Hematopoietic multipotent progenitor cell treated with erythropoietin and hydrocortisone succinate and interleukin-3 and kit ligand, for 15 days (in vitro differentiated cells): ENCODE results near the gene OR4A15.

Source experiments
- DNase-seq: peaks from one replicate; pipeline ENCODE4 v3.0.0-alpha.2; 2015; ENCODE audit warnings: low spot score

OR4A15 gene

DNA sequence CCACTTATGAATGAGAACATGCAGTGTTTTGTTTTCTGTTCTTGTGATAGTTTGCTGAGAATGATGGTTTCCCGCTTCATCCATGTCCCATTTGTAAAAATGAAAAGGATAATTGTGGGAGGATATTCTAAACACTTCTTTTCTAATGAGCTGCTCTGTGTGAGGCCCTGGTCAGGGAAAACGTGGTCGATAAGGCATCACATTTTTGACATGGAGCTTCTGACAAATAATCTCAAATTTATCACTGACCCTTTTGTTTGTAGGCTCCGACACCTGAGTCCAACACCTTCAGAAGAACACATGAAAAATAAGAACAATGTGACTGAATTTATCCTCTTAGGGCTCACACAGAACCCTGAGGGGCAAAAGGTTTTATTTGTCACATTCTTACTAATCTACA is at the start of gene OR4A15:
Gene OR4A15, plus strand, starts transcription at position 301 of the 400 bp plus-strand sequence. Its CDS starts 0 bp downstream, at position 301.
- DNase-seq = no peak

DNA sequence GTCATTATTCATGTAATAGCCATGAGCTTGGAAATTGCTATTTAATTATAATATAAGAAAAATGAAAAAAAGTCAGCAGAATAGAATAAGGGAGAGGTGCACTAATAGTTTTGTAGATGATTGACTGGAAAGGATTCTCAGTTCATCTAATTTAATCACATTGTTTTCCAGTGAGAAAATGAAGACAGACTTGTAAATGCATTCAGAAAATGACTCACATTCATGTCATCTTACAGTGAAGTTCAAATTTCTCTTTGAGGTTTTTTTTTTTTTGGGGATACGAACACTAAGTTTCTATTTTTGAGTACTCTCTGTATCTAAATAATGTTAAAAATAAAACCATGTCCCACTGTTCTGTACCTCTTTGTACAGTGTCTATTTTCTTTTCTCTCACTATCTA is 43.3 kb upstream of the OR4A15 start:
- no peak for DNase-seq

DNA sequence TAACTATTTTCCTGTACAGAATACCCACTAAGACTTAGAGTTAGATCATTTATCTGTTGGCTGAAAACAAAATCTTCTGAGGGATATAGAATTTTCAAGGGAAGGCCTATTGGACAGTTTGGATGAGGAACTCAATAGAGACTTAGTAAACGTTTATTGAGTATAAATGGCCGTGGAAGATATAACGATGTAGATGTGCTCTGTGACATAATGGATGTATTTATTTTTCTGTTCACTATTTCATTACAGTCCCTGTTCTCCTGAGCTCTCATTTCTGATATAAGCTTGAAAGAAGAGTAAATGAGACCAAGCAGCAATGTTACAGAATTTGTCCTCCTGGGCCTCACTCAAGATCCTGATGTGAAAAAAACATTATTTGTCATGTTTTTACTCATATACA is 24.9 kb upstream of the OR4A15 start, which contains the start of gene OR4A16:
Gene OR4A16, plus strand, starts transcription at position 301 of the 400 bp plus-strand sequence. Its CDS starts 0 bp downstream, at position 301.
- no peak for DNase-seq

DNA sequence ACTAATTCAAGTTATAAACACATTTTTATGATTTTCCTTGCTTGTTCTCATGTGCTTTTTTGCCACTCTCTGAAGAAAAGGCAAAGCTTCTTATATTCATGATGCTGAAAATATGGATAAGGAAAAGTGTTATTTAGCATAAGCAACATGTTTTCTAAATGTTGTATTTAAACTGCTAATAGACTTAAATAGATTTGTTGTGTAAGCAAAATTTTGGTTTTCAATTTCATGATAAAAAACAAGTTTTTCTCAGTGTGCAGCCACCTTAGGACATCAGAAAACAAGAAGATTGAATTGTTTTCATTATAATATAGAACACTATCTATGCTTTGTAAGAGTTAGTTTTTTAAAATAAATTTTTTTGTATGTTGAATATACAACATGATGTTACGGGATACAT is 22.5 kb upstream of the OR4A15 start:
- DNase-seq = no peak

DNA sequence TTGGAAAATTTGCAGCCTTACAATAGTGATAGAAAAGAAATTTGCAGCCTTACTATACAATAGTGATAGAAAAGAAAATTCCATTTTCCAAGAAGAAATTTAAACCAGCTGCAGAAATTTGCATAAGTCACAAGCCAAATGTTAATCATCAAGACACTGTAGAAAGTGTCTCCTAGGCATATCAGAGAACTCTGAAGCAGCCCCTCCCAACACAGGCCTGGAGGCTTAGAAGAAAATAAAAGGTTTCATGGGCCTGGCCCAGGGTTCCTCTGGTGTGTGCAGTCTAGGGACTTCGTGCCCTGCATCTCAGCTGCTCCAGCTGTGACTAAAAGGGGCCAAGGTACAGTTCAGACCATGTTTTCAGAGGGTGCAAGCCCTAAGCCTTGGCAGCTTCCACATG is 18.7 kb upstream of the OR4A15 start:
- DNase-seq = no peak

DNA sequence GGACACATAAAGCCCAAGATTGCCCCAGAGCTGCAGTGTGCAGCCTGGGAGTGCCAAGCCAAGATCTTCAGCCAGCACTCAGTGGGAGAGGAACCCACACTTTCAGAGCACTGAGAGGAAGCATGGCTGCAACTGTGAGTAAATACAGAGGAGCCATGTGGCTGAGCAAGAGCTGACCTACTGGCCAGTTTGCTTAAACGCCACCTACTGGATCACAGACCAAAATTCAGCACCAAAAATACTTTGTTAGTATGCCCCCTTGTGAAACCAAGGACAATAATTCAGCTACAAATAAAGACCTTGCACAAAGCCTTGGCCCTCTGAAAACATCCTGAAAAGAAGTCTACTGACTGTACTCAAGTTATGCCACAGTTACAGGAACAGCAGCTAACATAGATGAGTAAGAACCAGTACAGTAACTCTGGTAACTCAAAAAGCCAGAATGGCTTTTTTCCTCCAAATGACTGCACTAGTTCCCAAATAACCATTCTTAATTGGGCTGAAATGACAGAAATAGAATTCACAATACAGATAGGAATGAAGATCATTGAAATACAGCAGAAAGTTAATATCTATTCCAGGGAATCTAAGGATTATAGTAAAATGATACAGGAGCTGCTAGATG is 10.1 kb upstream of the OR4A15 start:
- DNase-seq = no peak

DNA sequence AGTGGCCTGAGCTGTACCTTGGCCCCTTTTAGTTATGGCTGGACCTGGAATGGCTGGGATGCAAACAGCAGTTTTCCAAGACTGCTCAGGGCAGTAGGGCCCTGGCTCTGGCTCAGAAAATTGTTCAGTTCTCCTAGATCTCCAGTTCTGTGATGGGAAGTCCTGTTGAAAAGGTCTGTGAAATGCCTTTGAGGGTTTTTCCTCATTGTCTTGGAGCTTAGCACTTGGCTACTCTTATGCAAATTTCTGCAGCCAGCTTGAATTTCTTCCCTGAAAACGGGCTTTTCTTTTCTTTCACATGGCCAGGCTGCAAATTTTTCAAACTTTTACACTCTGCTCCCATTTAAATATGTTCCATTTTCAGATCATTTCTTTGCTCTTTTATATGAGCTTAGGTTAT is 33.2 kb downstream of the OR4A15 start:
- DNase-seq = no peak
